Right renal cortex interstitium (tissue), 3 donors: ENCODE results near the gene SIX5. TPM values are rescaled to one million over a fixed set of nuclear protein-coding genes. Genes with fewer than 3 reads are reported as not detected.

Experiments
- DNase-seq, 3 donors: peaks; one replicate each; pipeline ENCODE4 v3.0.0-alpha.2; 2013; ENCODE audit warnings: low read depth in 3 of 3, low spot score in 2 of 3
- polyA plus RNA-seq, 3 donors: library from polyadenylated mRNA; unstranded; fragments of 120-200 nt; gene quantifications; one replicate each; pipeline ENCODE4 v1.2.1, GENCODE V29; 2013; ENCODE audit not compliant: insufficient read length in 3 of 3

Gene SIX5
- polyA plus RNA-seq, 3 donors: 12.1 to 14.4 (median 12.8) TPM

- DNase-seq: peak in 2 of 3 donors; percentile 15 to 23
Measured at GRCh38 chr19:45716359-45717130, 52.5 kb downstream of the SIX5 start.

GRCh38 chr19:45715139-45715538, 53.9 kb downstream of the SIX5 start:
- no peak for DNase-seq

Other genes starting within 250 kb of the SIX5 start
- 10 to 100 TPM in 2 of 3 donors, 1 to 10 TPM in 1; 9.7 to 12.0 (median 10.5) TPM for gene OPA3, start 184.4 kb downstream of the SIX5 start, polyA plus RNA-seq
- gene GPR4, start 167.0 kb downstream of the SIX5 start, polyA plus RNA-seq: 1 to 10 TPM; 4.7 to 5.5 (median 4.9) TPM
- 10 to 100 TPM; 17.1 to 20.6 (median 17.2) TPM for gene EML2, start 129.9 kb downstream of the SIX5 start, polyA plus RNA-seq
- gene GIPR, start 101.0 kb downstream of the SIX5 start, polyA plus RNA-seq: under 1 TPM; 0.28 to 0.47 (median 0.43) TPM
- 100 to 1,000 TPM; 326 to 373 (median 358) TPM for gene SNRPD2, start 77.3 kb downstream of the SIX5 start, polyA plus RNA-seq
- gene QPCTL, start 76.6 kb downstream of the SIX5 start, polyA plus RNA-seq: 1 to 10 TPM; 7.1 to 7.6 (median 7.5) TPM
- 10 to 100 TPM in 2 of 3 donors, 1 to 10 TPM in 1; 9.6 to 11.8 (median 11.7) TPM for gene FBXO46, start 38.4 kb downstream of the SIX5 start, polyA plus RNA-seq
- not detected for gene MEIOSIN, start 35.8 kb downstream of the SIX5 start, polyA plus RNA-seq
- 10 to 100 TPM; 31.5 to 37.5 (median 35.4) TPM for gene DMPK, start 13.2 kb upstream of the SIX5 start, polyA plus RNA-seq
- gene DMWD, start 23.6 kb upstream of the SIX5 start, polyA plus RNA-seq: 10 to 100 TPM; 21.6 to 25.8 (median 23.8) TPM
- gene RSPH6A, start 46.1 kb upstream of the SIX5 start, polyA plus RNA-seq: not detected
- gene SYMPK, start 93.9 kb upstream of the SIX5 start, polyA plus RNA-seq: 10 to 100 TPM; 53.8 to 64.9 (median 54.5) TPM
- gene FOXA3, start 95.1 kb upstream of the SIX5 start, polyA plus RNA-seq: under 1 TPM; 0.30 to 0.39 (median 0.36) TPM
- 10 to 100 TPM; 14.0 to 18.6 (median 15.8) TPM for gene IRF2BP1, start 116.9 kb upstream of the SIX5 start, polyA plus RNA-seq
- gene MYPOP, start 133.4 kb upstream of the SIX5 start, polyA plus RNA-seq: 1 to 10 TPM; 2.8 to 3.8 (median 3.1) TPM
- not detected for gene NANOS2, start 145.5 kb upstream of the SIX5 start, polyA plus RNA-seq
- gene NOVA2, start 204.6 kb upstream of the SIX5 start, polyA plus RNA-seq: 1 to 10 TPM; 2.8 to 4.1 (median 2.9) TPM
- gene CCDC61, start 226.2 kb upstream of the SIX5 start, polyA plus RNA-seq: 10 to 100 TPM in 2 of 3 donors, 1 to 10 TPM in 1; 9.6 to 10.7 (median 10.5) TPM